Liver (tissue), 9 donors: ENCODE measurements around the gene IDH3B. TPM values are rescaled to one million over a fixed set of nuclear protein-coding genes. Genes with fewer than 3 reads are reported as not detected.

ENCODE experiments used
- DNase-seq: peaks from one replicate; pipeline ENCODE4 v3.0.0-alpha.2; 2017; ENCODE audit warnings: low spot score
- H3K27ac ChIP-seq, 2 donors: one replicate each; pipeline ENCODE4 v1.7.0; 2013; ENCODE audit warnings: inconsistent platforms in 2 of 2, low read length in 2 of 2, control low read depth in 1 of 2, low read depth in 1 of 2, mild to moderate bottlenecking in 1 of 2
- H3K27me3 ChIP-seq, 4 donors: one replicate each; pipeline versions ENCODE4 v1.6.1 to v1.7.0; 2013; ENCODE audit warnings: low read length in 3 of 4, inconsistent platforms in 1 of 4, mild to moderate bottlenecking in 1 of 4, moderate library complexity in 1 of 4; ENCODE audit not compliant: control insufficient read depth in 4 of 4, insufficient read depth in 4 of 4
- H3K36me3 ChIP-seq, 4 donors: one replicate each; pipeline versions ENCODE4 v1.6.1 to v1.7.0; 2013; ENCODE audit warnings: low read length in 3 of 4, mild to moderate bottlenecking in 3 of 4, low read depth in 1 of 4, moderate library complexity in 1 of 4; ENCODE audit not compliant: control insufficient read depth in 4 of 4, insufficient read depth in 3 of 4
- H3K4me1 ChIP-seq, 4 donors: one replicate each; pipeline versions ENCODE4 v1.6.1 to v1.7.0; 2013; ENCODE audit warnings: low read length in 3 of 4, mild to moderate bottlenecking in 3 of 4, moderate library complexity in 1 of 4; ENCODE audit not compliant: control insufficient read depth in 4 of 4, insufficient read depth in 4 of 4
- H3K4me3 ChIP-seq, 3 donors: one replicate each; pipeline versions ENCODE4 v1.6.1 to v1.7.0; 2013; ENCODE audit warnings: low read length in 3 of 3, control low read depth in 1 of 3, low read depth in 1 of 3, mild to moderate bottlenecking in 1 of 3
- H3K9ac ChIP-seq, 2 donors: one replicate each; pipeline ENCODE4 v1.7.0; 2013; ENCODE audit warnings: low read length in 2 of 2, mild to moderate bottlenecking in 2 of 2, moderate library complexity in 2 of 2, control low read depth in 1 of 2, low read depth in 1 of 2
- H3K9me3 ChIP-seq, 4 donors: one replicate each; pipeline versions ENCODE4 v1.6.1 to v1.7.0; 2013; ENCODE audit warnings: low read length in 3 of 4; ENCODE audit not compliant: control insufficient read depth in 4 of 4
- ATF3 ChIP-seq: IDR thresholded peaks from 2 replicates; pipeline ENCODE4 v1.6.1; 2016; ENCODE audit warnings: antibody characterized with exemption
- CTCF ChIP-seq: fragments of 150-350 bp; IDR thresholded peaks from 2 replicates; pipeline ENCODE4 v1.5.1; 2017; ENCODE audit warnings: improper control_type of control experiment, low read depth, low read length; ENCODE audit not compliant: missing input control
- EGR1 ChIP-seq, 2 donors: IDR thresholded peaks; 2 replicates each; pipeline ENCODE4 v1.6.1; 2016 to 2018; ENCODE audit warnings: antibody characterized with exemption in 2 of 2, low read depth in 2 of 2
- FOXA2 ChIP-seq: IDR thresholded peaks from 2 replicates; pipeline ENCODE4 v1.6.1; 2016; ENCODE audit warnings: antibody characterized with exemption
- GABPA ChIP-seq, 2 donors: IDR thresholded peaks in 1 of 2; conservative IDR thresholded peaks in 1 of 2; 2 replicates each; pipeline ENCODE4 v1.6.1; 2016; ENCODE audit warnings: antibody characterized with exemption in 2 of 2, mild to moderate bottlenecking in 1 of 2, moderate library complexity in 1 of 2
- HNF4G ChIP-seq: IDR thresholded peaks from 2 replicates; pipeline ENCODE4 v1.6.1; 2016; ENCODE audit warnings: antibody characterized with exemption
- JUND ChIP-seq, 2 donors: IDR thresholded peaks; 2 replicates each; pipeline ENCODE4 v1.6.1; 2016; ENCODE audit warnings: antibody characterized with exemption in 2 of 2
- MAX ChIP-seq: IDR thresholded peaks from 2 replicates; pipeline ENCODE4 v1.6.1; 2016; ENCODE audit warnings: antibody characterized with exemption
- RAD21 ChIP-seq, 2 donors: IDR thresholded peaks; 2 replicates each; pipeline ENCODE4 v1.6.1; 2016; ENCODE audit warnings: antibody characterized with exemption in 2 of 2, mild to moderate bottlenecking in 2 of 2
- RXRA ChIP-seq, 2 donors: IDR thresholded peaks; 2 replicates each; pipeline ENCODE4 v1.6.1; 2017 to 2018; ENCODE audit warnings: antibody characterized with exemption in 2 of 2, mild to moderate bottlenecking in 1 of 2
- SP1 ChIP-seq: IDR thresholded peaks from 2 replicates; pipeline ENCODE4 v1.6.1; 2018; ENCODE audit warnings: antibody characterized with exemption, mild to moderate bottlenecking
- TAF1 ChIP-seq: conservative IDR thresholded peaks from 2 replicates; pipeline ENCODE4 v1.6.1; 2016; ENCODE audit warnings: antibody characterized with exemption, mild to moderate bottlenecking
- YY1 ChIP-seq: IDR thresholded peaks from 2 replicates; pipeline ENCODE4 v1.6.1; 2016; ENCODE audit warnings: antibody characterized with exemption, mild to moderate bottlenecking
- ZBTB33 ChIP-seq: IDR thresholded peaks from 2 replicates; pipeline ENCODE4 v1.6.1; 2016; ENCODE audit warnings: antibody characterized with exemption
- WGBS: extraction: QIAGEN DNeasy Blood & Tissue Kit; methylation state at CpG from one replicate; pipeline ENCODE4 v1.1.7; 2013; 5-methylcytosine and 5-hydroxymethylcytosine counted together
- polyA plus RNA-seq, 2 donors: library from polyadenylated mRNA; stranded (reverse) in 1 of 2; unstranded in 1 of 2; fragments of 200-250 nt in 1 of 2; fragments of >200 nt in 1 of 2; fragmentation: Nextera tagmentation in 1 of 2; extraction: Ambion mirVana in 1 of 2; gene quantifications; one replicate each; pipeline versions ENCODE4 v1.2.1 to v1.2.3, GENCODE V29; 2013 to 2015
- total RNA-seq, 2 donors: library from RNA; depleted of rRNA; stranded (reverse); fragments of >200 nt; gene quantifications; one replicate each; pipeline ENCODE4 v1.2.3, GENCODE V29; 2014
- donor health status: healthy.
- donor health status: healthy.
- donor health status: healthy.
- donor health status: healthy.
- donor health status: healthy.

Gene IDH3B
- total and polyA plus RNA-seq, 4 donors: 34.3 to 68.6 (median 52.7) TPM

GRCh38 chr20:2651772-2652723, 12.0 kb downstream of the IDH3B start, which contains the start of gene NOP56:
Gene NOP56, plus strand, starts transcription at chr20:2652632. Its CDS starts 29 bp downstream, at chr20:2652661.
- peaks cover 3 to 23% (median 12%) of the 10 kb centered on the region in 4 donors for H3K4me1 ChIP-seq
- no peaks in the 10 kb centered on the region for H3K9me3 ChIP-seq
- peaks cover 18 to 31% (median 26%) of the 10 kb centered on the region in 4 donors for H3K36me3 ChIP-seq
- H3K27ac ChIP-seq: peak within 1 kb of the TSS; percentile 82 to 84
- peak; percentile 46 for TF ChIP-seq SP1
- peak; percentile 46 for TF ChIP-seq TAF1
- no peak for TF ChIP-seq ATF3
- peak; percentile 19 for TF ChIP-seq MAX
- TF ChIP-seq ZBTB33: no peak
- TF ChIP-seq YY1: peak; percentile 21
- DNase-seq: peak; percentile 99
- under 1% methylated on average over 101 of the region's 101 CpGs for WGBS
- H3K4me3 ChIP-seq: peak within 1 kb of the TSS; percentile 84 to 93 (median 91)
- no peaks in the 10 kb centered on the region for H3K27me3 ChIP-seq
- H3K9ac ChIP-seq: peak within 1 kb of the TSS; percentile 37 to 79

- Histone ChIP-seq H3K4me3 (no peak overlapping the region), H3K27ac (no peak overlapping the region), H3K36me3 (no peaks in the 10 kb centered on the region), H3K9ac (no peak overlapping the region), H3K9me3 (no peaks in the 10 kb centered on the region), H3K4me1 (no peaks in the 10 kb centered on the region), H3K27me3 (no peaks in the 10 kb centered on the region)
- TF ChIP-seq EGR1 (IDR thresholded peaks at IDR 0.05; ENCODE audit: low read depth in 2 of 2) (no peak), YY1 (no peak), ZBTB33 (no peak), ATF3 (no peak), RAD21 (IDR thresholded peaks at IDR 0.05) (no peak)
- WGBS: 98% methylated on average over 1 of the region's 1 CpG
- no peak for DNase-seq
Measured at GRCh38 chr20:2643708-2644107, 20.3 kb downstream of the IDH3B start.

- no peaks in the 10 kb centered on the region for H3K27me3 ChIP-seq
- H3K9me3 ChIP-seq: no peaks in the 10 kb centered on the region
- no peaks in the 10 kb centered on the region for H3K36me3 ChIP-seq
- no peak for DNase-seq
- 90% methylated on average over 9 of the region's 9 CpGs for WGBS
- no peak overlapping the region for H3K4me3 ChIP-seq
- H3K4me1 ChIP-seq: no peaks in the 10 kb centered on the region
- no peak overlapping the region for H3K9ac ChIP-seq
- H3K27ac ChIP-seq: no peak overlapping the region
- TF ChIP-seq GABPA (IDR thresholded peaks at IDR 0.05 in 1 of 2, conservative IDR thresholded peaks at IDR 0.05 in 1 of 2): no peak
- no peak for TF ChIP-seq RAD21 (IDR thresholded peaks at IDR 0.05)
- TF ChIP-seq RXRA (IDR thresholded peaks at IDR 0.05): no peak
- no peak for TF ChIP-seq TAF1
- no peak for TF ChIP-seq ATF3
- TF ChIP-seq SP1: no peak
- no peak for TF ChIP-seq FOXA2
- TF ChIP-seq HNF4G: no peak
- TF ChIP-seq JUND (IDR thresholded peaks at IDR 0.05): no peak
- no peak for TF ChIP-seq ZBTB33
- TF ChIP-seq CTCF: no peak
Measured at GRCh38 chr20:2640899-2641298, 23.1 kb downstream of the IDH3B start.
